Erythroblast (primary cell): ENCODE measurements around the gene ZBTB34.

Source experiments
- DNase-seq, 2 experiments: peaks; one replicate each; lab custom pipeline; 2025; lab: John Stamatoyannopoulos, UW
- GATA1 ChIP-seq: IDR thresholded peaks from 2 replicates; pipeline ENCODE4 v1.6.1; 2011; ENCODE audit warnings: low read depth, mild to moderate bottlenecking, control low read depth, low read length, moderate library complexity
- POLR2A ChIP-seq: IDR thresholded peaks from 2 replicates; pipeline ENCODE4 v1.6.1; 2011; ENCODE audit warnings: mild to moderate bottlenecking, low read length

Gene ZBTB34

DNA sequence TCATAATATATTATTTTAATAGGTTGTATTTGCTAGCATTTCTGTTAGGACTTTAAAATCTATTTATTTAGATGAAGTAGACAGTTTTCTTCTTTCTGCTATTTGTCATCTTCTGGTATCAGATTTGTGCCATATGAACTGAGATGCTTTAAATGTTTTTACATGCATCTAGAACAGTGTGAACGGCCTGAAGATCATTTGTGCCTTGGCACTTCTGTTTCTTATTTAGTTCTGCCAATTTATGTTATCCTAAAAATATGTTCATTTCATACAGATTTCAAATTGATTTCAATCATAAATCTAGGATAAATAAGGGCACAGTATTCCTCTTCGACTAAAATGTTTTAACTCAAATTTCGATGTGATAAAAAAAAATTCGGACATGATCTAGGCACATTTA lies 16.1 kb downstream of the ZBTB34 start:
- no peak for DNase-seq
- TF ChIP-seq GATA1 (no peak), POLR2A (no peak)

- DNase-seq, result no peak
- no peak for TF ChIP-seq POLR2A
- no peak for TF ChIP-seq GATA1
Observed at GRCh38 chr9:126877418-126877817, 17.0 kb downstream of the ZBTB34 start.

- DNase-seq, result no peak
- TF ChIP-seq GATA1 (no peak), POLR2A (no peak)
Observed at GRCh38 chr9:126879288-126879687, 18.8 kb downstream of the ZBTB34 start.

DNA sequence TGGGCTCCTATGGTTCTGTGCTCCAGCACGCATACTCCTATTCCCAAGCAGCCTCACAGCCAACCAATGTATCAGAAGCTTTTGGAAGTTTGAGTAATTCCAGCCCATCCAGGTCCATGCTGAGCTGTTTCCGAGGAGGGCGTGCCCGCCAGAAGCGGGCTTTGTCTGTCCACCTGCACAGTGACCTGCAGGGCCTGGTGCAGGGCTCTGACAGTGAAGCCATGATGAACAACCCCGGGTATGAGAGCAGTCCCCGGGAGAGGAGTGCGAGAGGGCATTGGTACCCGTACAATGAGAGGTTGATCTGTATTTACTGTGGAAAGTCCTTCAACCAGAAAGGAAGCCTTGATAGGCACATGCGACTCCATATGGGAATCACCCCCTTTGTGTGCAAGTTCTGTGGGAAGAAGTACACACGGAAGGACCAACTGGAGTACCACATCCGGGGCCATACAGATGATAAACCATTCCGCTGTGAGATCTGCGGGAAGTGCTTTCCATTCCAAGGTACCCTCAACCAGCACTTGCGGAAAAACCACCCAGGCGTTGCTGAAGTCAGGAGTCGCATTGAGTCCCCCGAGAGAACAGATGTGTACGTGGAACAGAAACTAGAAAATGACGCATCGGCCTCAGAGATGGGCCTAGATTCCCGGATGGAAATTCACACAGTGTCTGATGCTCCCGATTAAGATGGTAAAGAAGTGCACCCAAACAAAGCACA lies 19.9 kb downstream of the ZBTB34 start:
- no peak for DNase-seq
- TF ChIP-seq GATA1, result no peak
- TF ChIP-seq POLR2A, result no peak

DNA sequence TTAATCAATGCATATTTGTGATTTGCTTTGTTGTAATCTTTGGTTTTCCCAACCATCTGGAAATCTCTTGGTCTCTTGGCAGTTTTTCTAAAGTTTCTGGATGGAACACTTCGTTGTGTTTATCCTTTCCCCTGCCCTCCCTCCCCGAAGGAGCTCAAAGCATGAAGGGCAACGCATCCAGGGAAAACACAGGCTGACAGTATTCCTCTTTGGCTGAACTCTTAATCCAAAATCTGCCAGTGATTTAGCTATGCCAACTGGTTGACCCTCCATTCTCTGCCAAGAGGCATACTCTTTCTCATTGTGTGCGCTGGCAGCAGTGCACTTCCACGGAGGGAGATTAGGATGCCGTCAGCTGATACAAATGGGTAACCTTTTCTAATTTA lies 20.5 kb downstream of the ZBTB34 start:
- TF ChIP-seq GATA1 (no peak), POLR2A (no peak)
- no peak for DNase-seq

DNA sequence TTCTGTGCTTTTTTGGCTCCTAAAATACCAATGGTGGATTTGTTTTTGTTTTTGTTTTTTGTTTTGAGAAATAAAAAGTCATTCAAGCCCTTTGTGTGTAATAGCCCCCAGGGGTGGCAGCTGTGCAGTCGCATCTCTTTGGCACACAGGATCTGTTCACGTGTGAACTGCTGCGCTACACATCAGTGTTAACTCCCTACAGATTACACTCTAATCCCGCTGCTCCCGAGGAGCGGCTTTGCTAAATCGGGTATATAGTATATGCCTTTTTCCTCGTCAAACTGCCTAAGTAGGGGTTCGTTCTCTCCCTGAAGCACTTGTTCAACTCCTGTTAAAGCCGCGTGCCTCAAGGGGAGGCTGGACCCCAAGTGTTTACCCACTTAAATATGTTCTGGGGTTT lies 22.3 kb downstream of the ZBTB34 start:
- TF ChIP-seq GATA1 (no peak), POLR2A (no peak)
- DNase-seq, result no peak

- TF ChIP-seq POLR2A, result no peak
- TF ChIP-seq GATA1, result no peak
- peak in 1 of 2 experiments; percentile 12 for DNase-seq
Observed at GRCh38 chr9:126883636-126884035, 23.2 kb downstream of the ZBTB34 start.

DNA sequence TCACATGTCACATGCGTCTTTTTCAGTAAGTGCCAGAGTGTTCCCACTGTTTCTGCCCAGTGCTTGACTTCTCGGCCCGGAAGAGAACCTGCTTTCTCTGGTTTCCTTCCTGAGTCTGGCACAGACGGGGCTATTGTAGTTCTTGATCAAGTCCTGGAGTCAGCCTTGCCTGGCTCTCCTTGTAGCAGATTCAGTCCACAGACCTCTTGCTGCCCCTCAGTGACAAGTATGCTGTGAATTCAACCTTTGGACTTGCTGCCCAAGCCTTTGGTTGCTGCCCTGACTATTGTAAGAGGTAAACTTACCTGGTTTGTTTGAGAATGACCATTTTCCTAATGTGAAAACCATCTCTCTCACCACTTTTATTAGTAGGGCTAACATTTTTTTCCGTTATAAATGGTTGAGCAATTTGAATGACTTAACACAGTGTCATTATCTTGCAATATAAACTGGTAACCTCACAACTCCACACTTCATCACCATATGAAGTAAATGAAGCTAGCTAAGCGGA lies 24.7 kb downstream of the ZBTB34 start:
- TF ChIP-seq POLR2A, result no peak
- no peak for TF ChIP-seq GATA1
- peak in 1 of 2 experiments; percentile 29 for DNase-seq

- DNase-seq, result no peak
- TF ChIP-seq POLR2A (no peak), GATA1 (no peak)
Observed at GRCh38 chr9:126886034-126886822, 25.8 kb downstream of the ZBTB34 start.

DNA sequence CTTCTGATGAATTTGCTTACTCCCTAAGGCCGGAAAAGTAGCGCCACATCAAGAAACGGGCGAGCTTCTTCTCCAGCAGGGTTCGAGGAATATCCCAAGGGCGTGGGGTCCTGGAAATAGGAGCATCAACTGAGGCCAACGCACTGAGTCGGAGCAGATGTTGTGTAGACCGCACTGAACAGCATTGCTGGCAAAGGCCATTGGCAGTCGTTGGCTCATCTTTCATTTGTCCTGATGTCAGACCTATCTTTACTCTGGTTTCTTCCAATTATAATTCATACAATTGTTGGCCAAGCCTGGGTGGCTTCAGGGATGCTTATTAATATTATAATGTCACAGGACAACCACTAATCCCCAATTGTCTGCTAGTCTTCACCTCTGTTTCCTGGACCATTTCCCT lies 26.5 kb downstream of the ZBTB34 start:
- no peak for TF ChIP-seq GATA1
- no peak for TF ChIP-seq POLR2A
- DNase-seq, result no peak

GRCh38 chr9:126891676-126892075 lies 31.2 kb downstream of the ZBTB34 start:
- DNase-seq, result no peak

GRCh38 chr9:126893079-126893478 lies 32.6 kb downstream of the ZBTB34 start:
- TF ChIP-seq POLR2A, result no peak
- no peak for TF ChIP-seq GATA1
- peak in 1 of 2 experiments; percentile 26 for DNase-seq

More at GRCh38 chr9:126891676-126892075, 31.2 kb downstream of the ZBTB34 start:
- TF ChIP-seq POLR2A, result no peak

- TF ChIP-seq GATA1, result no peak
- no peak for TF ChIP-seq POLR2A
- no peak for DNase-seq
Observed at GRCh38 chr9:126894052-126894603, 33.7 kb downstream of the ZBTB34 start.

- TF ChIP-seq POLR2A (no peak), GATA1 (no peak)
- DNase-seq, result no peak
Observed at GRCh38 chr9:126902210-126902609, 41.8 kb downstream of the ZBTB34 start.
